Measurements from ENCODE around the gene INTS15. TPM values are rescaled to one million over a fixed set of nuclear protein-coding genes. Genes with fewer than 3 reads are reported as not detected.

The INTS15 gene
- total RNA-seq, 1 experiment from 2014 or later, result 24.3 TPM

DNA sequence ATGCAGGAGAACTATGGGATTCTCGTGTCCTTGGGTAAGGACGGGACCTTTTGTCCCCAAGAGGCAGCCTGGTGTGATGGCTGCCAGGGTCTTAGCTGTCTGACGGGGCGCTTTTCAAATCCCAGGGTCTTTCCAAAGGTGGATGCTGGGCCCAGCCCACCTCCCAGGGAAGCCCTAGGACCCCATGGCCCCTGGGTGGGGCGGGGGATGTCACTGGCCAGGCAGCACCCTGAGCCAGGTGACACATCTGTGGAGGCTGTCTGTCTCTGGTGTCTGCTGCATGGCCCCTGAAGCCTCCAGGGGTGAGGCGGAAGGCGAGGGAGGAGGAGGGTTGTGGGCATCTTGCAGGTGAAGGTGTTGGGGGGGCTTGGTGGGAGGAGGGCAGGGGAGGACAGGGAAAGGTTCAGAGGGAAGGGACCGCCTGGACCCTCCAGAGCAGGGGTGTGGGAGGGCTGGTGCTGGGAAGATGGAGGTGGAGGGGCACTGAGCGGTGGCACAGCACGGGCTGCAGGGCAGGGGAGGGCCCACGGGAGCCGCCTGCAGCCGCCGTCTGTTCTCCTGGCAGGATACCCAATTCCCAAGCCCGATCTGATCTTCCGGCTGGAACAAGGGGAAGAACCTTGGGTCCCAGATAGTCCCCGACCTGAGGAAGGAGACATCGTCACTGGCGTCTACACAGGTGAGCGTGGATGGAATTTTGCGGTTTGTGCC is 54.2 kb downstream of the INTS15 start:
- Histone ChIP-seq H3K4me3 (replicated peaks in 1 of 2; ENCODE audit: low read depth in 1 of 2, low read length in 2 of 2) (no peak overlapping the region), H3K36me3 (ENCODE audit: control insufficient read depth in 1 of 2, insufficient read depth in 2 of 2, low read length in 2 of 2) (peaks cover 20 to 37% of the 10 kb centered on the region in 2 experiments; a peak in 2 of 4 replicates), H3K4me2 (ENCODE audit: low read length) (no peak overlapping the region), H2AFZ (ENCODE audit: low read depth, low read length, poor library complexity, severe bottlenecking) (no peak overlapping the region), H3K27me3 (ENCODE audit: insufficient read depth, low read length) (no peaks in the 10 kb centered on the region), H3K27ac (ENCODE audit: low read depth, low read length) (no peak overlapping the region), H3K9ac (ENCODE audit: low read length) (no peak overlapping the region), H3K4me1 (ENCODE audit: control insufficient read depth in 1 of 2, insufficient read depth in 2 of 2, low read length in 2 of 2) (peaks cover 0 to 3% of the 10 kb centered on the region in 2 experiments; a peak in 1 of 4 replicates), H3K79me2 (ENCODE audit: insufficient read depth, low read length) (peaks cover 28% of the 10 kb centered on the region), H3K9me2 (ENCODE audit: insufficient read depth) (no peaks in the 10 kb centered on the region), H4K20me1 (ENCODE audit: insufficient read depth) (no peaks in the 10 kb centered on the region), H3K9me3 (ENCODE audit: control insufficient read depth in 1 of 2, insufficient read depth in 1 of 2, low read depth in 1 of 2, low read length in 2 of 2) (no peaks in the 10 kb centered on the region)
- ATAC-seq, result no peak
- ChIA-PET CTCF (no interaction called here), RAD21 (ENCODE audit: low non-redundant PET in 1 of 2, low total read pairs in 2 of 2, uncharacterized antibody in 2 of 2, unreplicated experiment in 2 of 2) (no interaction called here), POLR2A (no interaction called here)
- TF ChIP-seq MAX (IDR thresholded peaks at IDR 0.05) (no peak), SP1 (IDR thresholded peaks at IDR 0.05; ENCODE audit: low read depth) (no peak), EZH2phosphoT487 (IDR thresholded peaks at IDR 0.05; ENCODE audit: borderline replicate concordance) (no peak), ZFX (IDR thresholded peaks at IDR 0.05) (no peak), REST (IDR thresholded peaks at IDR 0.05; ENCODE audit: low read depth) (no peak), JUND (IDR thresholded peaks at IDR 0.05) (no peak), ZNF274 (IDR thresholded peaks at IDR 0.05; ENCODE audit: low read depth, low read length) (no peak), EGR1 (IDR thresholded peaks at IDR 0.05; ENCODE audit: low read depth) (no peak), ELF1 (IDR thresholded peaks at IDR 0.05; ENCODE audit: borderline replicate concordance, low read depth) (no peak), YY1 (IDR thresholded peaks at IDR 0.05; ENCODE audit: extremely low read depth, insufficient replicate concordance, low read depth, low read length) (no peak), CTCF (IDR thresholded peaks at IDR 0.05 in 2 of 3, conservative IDR thresholded peaks at IDR 0.05 in 1 of 3; ENCODE audit: borderline replicate concordance in 1 of 3, insufficient read depth in 1 of 3, low read depth in 2 of 3, low read length in 2 of 3) (no peak), RAD21 (IDR thresholded peaks at IDR 0.05; ENCODE audit: low read depth) (no peak), SIN3A (IDR thresholded peaks at IDR 0.05; ENCODE audit: low read depth) (no peak), TCF7L2 (IDR thresholded peaks at IDR 0.05; ENCODE audit: borderline replicate concordance, extremely low read depth, insufficient read depth, insufficient read length) (no peak), POLR2A (IDR thresholded peaks at IDR 0.05; ENCODE audit: borderline replicate concordance, extremely low read depth, insufficient read depth, insufficient read length) (no peak), EZH2 (IDR thresholded peaks at IDR 0.05) (no peak), POLR2AphosphoS5 (IDR thresholded peaks at IDR 0.05; ENCODE audit: low read depth, low read length) (no peak)
- TF ChIP-seq, protein P1, sequence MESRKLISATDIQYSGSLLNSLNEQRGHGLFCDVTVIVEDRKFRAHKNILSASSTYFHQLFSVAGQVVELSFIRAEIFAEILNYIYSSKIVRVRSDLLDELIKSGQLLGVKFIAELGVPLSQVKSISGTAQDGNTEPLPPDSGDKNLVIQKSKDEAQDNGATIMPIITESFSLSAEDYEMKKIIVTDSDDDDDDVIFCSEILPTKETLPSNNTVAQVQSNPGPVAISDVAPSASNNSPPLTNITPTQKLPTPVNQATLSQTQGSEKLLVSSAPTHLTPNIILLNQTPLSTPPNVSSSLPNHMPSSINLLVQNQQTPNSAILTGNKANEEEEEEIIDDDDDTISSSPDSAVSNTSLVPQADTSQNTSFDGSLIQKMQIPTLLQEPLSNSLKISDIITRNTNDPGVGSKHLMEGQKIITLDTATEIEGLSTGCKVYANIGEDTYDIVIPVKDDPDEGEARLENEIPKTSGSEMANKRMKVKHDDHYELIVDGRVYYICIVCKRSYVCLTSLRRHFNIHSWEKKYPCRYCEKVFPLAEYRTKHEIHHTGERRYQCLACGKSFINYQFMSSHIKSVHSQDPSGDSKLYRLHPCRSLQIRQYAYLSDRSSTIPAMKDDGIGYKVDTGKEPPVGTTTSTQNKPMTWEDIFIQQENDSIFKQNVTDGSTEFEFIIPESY (IDR thresholded peaks at IDR 0.05; ENCODE audit: extremely low read depth, insufficient replicate concordance, low read length), result no peak
- intact Hi-C loops (cut with micrococcal nuclease), result no loop called here
- no TSS peak for BruUV-seq (replicated peaks)
- DNase-seq (ENCODE audit: low read depth, low spot score), result no peak

Data from HCT116 (cell line).